Activated CD4-positive, alpha-beta T cell treated with anti-CD3 and anti-CD28 coated beads for 1 hour (primary cell): ENCODE results near the gene TNNI3K.

Source experiments
- DNase-seq: peaks from one replicate; pipeline ENCODE4 v3.0.0-alpha.2; 2020

The TNNI3K gene

GRCh38 chr1:74452035-74452434 is 216.8 kb downstream of the TNNI3K start:
- DNase-seq, result no peak

- no peak for DNase-seq
These were observed 218.1 kb downstream of the TNNI3K start for GRCh38 chr1:74453277-74453676.

GRCh38 chr1:74455390-74455789 is 220.2 kb downstream of the TNNI3K start:
- DNase-seq, result no peak

- no peak for DNase-seq
These were observed 222.1 kb downstream of the TNNI3K start for GRCh38 chr1:74457253-74457652.

GRCh38 chr1:74463333-74463988 is 228.3 kb downstream of the TNNI3K start:
- no peak for DNase-seq

DNA sequence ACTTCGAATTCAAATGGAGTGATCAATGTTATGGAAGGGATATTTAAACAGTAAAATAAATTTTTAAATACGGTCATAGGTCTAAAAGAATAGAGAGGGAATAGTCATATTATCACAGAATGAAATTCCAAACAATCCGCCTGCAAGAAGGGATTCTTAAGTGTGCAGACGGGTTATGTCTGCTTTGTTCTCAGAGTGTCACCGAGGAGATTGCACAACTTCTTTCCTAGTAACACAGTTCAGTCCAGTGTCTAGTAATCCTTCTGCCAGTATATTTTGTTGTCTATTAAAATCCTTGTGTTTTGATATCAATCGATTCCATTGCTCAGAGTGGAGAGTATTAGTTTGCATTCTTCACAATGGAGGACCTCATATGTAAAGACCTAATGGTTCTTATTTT is 228.8 kb downstream of the TNNI3K start:
- DNase-seq, result no peak

GRCh38 chr1:74465193-74465681 is 230.1 kb downstream of the TNNI3K start:
- DNase-seq, result no peak

- DNase-seq, result no peak
These were observed 232.7 kb downstream of the TNNI3K start for GRCh38 chr1:74467786-74468377.

- no peak for DNase-seq
These were observed 233.9 kb downstream of the TNNI3K start for GRCh38 chr1:74468982-74469603.

DNA sequence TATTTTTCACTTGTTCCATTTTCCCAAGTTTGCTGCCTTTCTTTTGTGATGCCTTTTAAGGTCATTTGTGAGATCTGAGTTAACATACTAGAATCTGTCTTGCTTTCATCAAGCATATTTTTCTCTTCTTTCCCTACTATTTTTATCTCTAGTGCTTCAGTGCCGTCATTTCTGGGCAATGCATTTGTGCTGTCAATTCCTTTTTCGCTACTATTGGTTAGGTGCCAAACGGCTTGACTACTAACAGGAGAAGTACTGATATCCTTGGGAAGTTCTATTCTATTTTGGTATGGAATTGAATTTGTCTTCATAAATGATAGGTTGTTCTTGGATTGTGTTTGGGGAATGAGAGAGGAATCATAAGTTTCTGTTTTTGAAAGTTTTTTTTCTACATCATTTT is 235.1 kb downstream of the TNNI3K start:
- DNase-seq, result no peak

GRCh38 chr1:74470936-74471335 is 235.7 kb downstream of the TNNI3K start:
- no peak for DNase-seq

GRCh38 chr1:74471470-74471869 is 236.3 kb downstream of the TNNI3K start:
- no peak for DNase-seq

DNA sequence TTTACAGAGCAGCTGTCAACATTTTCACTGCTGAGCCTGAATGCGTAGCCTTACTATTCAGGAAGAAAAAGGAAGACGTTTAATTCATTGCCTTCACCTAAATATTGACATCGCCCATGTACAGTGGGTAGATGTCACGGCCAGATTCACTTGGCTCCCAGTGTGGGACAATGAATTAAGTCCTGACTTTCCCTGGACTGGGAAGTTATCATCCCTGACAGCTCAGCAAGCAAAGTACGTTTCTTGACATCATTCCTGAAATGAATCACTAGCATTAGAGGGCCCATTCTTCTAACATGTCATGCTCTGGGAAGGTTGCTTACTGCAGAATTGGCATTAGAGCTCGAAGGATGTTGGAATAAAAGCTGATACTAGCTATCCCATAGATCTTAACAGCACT is 239.4 kb downstream of the TNNI3K start:
- no peak for DNase-seq

GRCh38 chr1:74478979-74479378 is 243.8 kb downstream of the TNNI3K start:
- no peak for DNase-seq

DNA sequence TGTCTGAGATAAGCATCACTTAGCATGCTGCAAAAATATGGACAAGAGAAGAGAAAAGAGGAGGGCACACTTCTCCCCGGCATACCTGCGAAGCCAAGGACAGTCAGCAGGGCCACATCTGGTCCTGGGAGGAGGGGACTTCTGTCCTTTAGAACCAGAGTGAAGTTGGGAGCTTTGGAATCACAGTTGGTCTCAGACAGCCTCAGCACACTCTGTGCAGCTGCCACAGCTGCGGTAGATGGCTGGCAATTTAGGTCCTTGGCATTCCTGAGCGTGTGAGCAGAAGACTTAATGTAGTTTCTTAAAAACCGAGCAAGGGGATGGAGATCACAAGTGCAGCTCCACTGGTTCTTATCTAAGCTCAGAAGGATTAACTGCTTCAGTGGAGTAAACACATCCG is 244.9 kb downstream of the TNNI3K start:
- no peak for DNase-seq

- DNase-seq, result no peak
These were observed 246.4 kb downstream of the TNNI3K start for GRCh38 chr1:74481607-74482006.

- DNase-seq, result no peak
These were observed 250.4 kb downstream of the TNNI3K start for GRCh38 chr1:74485622-74486021.

GRCh38 chr1:74486036-74486435 is 250.8 kb downstream of the TNNI3K start:
- DNase-seq, result no peak

GRCh38 chr1:74496669-74497068 is 261.5 kb downstream of the TNNI3K start:
- no peak for DNase-seq

- DNase-seq, result no peak
These were observed 263.7 kb downstream of the TNNI3K start for GRCh38 chr1:74498901-74499300.

- DNase-seq, result no peak
These were observed 267.2 kb downstream of the TNNI3K start for GRCh38 chr1:74502432-74502831.

DNA sequence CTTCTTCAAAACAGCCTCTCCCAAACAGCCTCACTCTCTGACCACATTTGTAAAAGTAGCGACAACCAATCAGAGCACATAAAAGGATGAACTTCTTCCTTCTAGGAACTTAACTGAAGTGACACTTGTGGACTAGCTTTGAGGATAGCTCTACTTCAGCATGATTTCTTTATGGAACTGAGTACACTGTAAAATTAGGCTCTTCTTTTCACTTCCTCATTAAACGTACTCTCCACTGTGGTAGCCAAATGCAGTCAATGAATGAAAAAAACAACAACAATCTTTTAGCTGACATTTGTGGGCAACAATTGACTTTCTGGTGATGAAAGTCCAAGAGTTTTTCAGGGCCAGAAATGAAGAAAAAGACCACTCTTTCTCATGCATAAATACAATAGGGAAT is 267.7 kb downstream of the TNNI3K start:
- no peak for DNase-seq

DNA sequence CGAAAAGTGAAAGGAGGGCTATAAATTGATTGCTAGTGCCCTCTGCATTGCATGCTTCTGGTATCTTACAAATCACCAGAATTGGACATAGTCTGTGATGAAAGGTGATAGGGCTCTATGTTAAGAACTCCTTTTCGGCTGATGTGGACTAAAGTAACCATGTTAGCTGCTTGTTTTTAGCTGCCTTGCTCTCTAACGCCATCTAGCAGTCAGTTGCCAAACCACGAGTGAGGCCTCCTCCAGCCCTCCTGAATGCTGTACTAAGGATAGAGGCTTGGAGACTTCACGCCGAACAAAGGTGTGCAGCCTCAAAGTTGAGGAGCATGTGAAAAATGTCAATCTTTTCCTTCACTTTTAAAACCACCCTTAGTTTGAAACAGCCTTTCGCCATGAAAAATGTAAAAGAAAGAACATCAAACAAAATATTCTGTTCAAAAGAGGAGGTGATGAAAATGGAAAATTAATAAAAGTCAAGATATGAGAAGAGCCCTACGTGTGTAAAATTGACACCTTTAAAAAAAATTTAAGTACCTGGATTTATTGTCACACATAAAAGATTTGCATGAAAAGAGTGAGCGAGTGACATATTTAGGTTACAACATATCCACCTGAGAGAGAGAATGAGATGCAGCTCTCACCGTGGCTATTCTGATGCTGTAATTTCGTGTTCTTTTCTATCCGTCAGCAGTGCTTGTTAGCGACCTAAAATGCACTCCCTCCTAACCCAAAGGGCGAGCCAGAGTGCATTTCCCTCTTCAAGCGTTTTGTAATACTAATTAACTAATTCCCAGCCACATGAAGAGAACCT is 269.1 kb downstream of the TNNI3K start:
- DNase-seq, result no peak
